Thoracic aorta (tissue), 2 donors: Measurements from ENCODE around the gene ZNF155. TPM values are rescaled to one million over a fixed set of nuclear protein-coding genes. Genes with fewer than 3 reads are reported as not detected.

Experiments used
- ATAC-seq: fragments of 150-250 bp; one replicate; pipeline ENCODE4 v1.8.0; 2017; ENCODE audit warnings: low read depth; ENCODE audit not compliant: insufficient number of reproducible peaks, low FRiP score
- DNase-seq: peaks from one replicate; pipeline ENCODE4 v3.0.0-alpha.2; 2020; ENCODE audit warnings: low spot score
- H3K27ac ChIP-seq, 2 donors: fragments of 200-600 bp; sonication (generic); 1 replicate in 1 of 2; 2 replicates in 1 of 2; pipeline ENCODE4 v1.5.1; 2016; ENCODE audit warnings: mild to moderate bottlenecking in 2 of 2, moderate library complexity in 2 of 2
- H3K27me3 ChIP-seq: fragments of 200-600 bp; sonication (generic); replicated peaks from 2 replicates; pipeline ENCODE4 v1.6.0; 2016; ENCODE audit warnings: mild to moderate bottlenecking; ENCODE audit not compliant: insufficient read depth
- H3K36me3 ChIP-seq: fragments of 200-600 bp; sonication (generic); one replicate; pipeline ENCODE4 v1.5.1; 2016
- H3K4me1 ChIP-seq, 2 donors: fragments of 200-600 bp; sonication (generic); 1 replicate in 1 of 2; 2 replicates in 1 of 2; pipeline versions ENCODE4 v1.5.1 to v1.6.0; 2016; ENCODE audit warnings: low read depth in 2 of 2, mild to moderate bottlenecking in 1 of 2; ENCODE audit not compliant: control insufficient read depth in 1 of 2
- H3K4me3 ChIP-seq: fragments of 200-600 bp; sonication (generic); 2 replicates; pipeline ENCODE4 v1.5.1; 2016; ENCODE audit warnings: mild to moderate bottlenecking
- H3K9me3 ChIP-seq: fragments of 200-600 bp; sonication (generic); 2 replicates; pipeline ENCODE4 v1.5.1; 2016
- total RNA-seq, 2 donors: library from RNA; depleted of rRNA; stranded (reverse); fragments of >200 nt; gene quantifications; one replicate each; pipeline versions ENCODE4 v1.1.0 to v1.2.3, GENCODE V29; 2016
- TF ChIP-seq, protein P1 (sequence below): fragments of 200-600 bp; sonication (generic); IDR thresholded peaks from one replicate; pipeline ENCODE4 v1.5.1; 2019; ENCODE audit warnings: antibody characterized with exemption

The ZNF155 gene
- total RNA-seq: 10 to 100 TPM in 1 of 2 donors, 1 to 10 TPM in 1; 2.0 to 15.2 TPM

DNA sequence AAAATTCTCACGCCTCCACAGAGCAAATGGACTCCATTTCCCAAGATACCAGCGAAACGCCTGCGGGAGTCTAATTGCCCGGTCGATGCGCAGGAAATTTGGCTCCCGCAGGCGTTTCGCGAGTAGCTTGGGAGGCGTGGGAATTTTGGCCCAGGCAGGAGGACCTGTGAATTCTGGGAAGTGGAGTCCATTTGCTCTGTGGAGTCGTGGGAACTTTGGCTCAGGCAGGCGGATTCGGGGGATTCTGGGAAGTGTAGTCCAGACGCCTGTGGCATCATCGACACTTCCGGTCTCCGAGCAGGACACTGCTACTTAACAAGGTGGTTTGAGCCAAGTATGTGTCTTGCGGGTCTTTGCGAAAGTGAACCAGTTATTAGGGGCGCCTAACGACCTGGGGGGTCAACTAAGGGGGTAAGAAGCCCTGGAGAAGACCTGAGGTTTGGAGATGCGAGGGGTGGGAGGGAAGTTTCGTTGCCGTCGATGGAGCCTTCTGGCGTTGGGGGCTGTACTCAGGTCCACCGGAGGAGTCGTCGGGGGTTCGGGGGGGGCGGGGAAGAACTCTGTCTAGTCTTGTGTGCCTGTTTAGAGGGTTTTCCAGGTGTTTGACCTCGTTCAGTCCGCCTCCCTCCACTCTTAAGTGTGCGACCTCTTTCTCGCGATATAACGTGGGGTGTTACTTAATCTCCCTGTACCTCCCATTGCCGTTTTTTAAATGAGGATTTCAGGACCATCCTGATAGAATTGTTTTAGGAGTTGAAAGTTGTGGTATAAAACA is at the start of gene ZNF155:
Gene ZNF155 (plus strand): TSS at position 277 of the 775 bp plus-strand sequence. CDS start 4,356 bp downstream, outside the sequence.
- H3K9me3 ChIP-seq: peaks cover 15% of the 10 kb centered on the region
- DNase-seq (peak; percentile 76), ATAC-seq (peak; percentile 78)
- peak within 1 kb of the TSS; percentile 87 for H3K4me3 ChIP-seq
- H3K4me1 ChIP-seq: peaks cover 0 to 5% of the 10 kb centered on the region in 2 donors
- peaks cover 9% of the 10 kb centered on the region for H3K36me3 ChIP-seq
- H3K27ac ChIP-seq: peak within 1 kb of the TSS; percentile 58 to 76
- TF ChIP-seq, protein P1, sequence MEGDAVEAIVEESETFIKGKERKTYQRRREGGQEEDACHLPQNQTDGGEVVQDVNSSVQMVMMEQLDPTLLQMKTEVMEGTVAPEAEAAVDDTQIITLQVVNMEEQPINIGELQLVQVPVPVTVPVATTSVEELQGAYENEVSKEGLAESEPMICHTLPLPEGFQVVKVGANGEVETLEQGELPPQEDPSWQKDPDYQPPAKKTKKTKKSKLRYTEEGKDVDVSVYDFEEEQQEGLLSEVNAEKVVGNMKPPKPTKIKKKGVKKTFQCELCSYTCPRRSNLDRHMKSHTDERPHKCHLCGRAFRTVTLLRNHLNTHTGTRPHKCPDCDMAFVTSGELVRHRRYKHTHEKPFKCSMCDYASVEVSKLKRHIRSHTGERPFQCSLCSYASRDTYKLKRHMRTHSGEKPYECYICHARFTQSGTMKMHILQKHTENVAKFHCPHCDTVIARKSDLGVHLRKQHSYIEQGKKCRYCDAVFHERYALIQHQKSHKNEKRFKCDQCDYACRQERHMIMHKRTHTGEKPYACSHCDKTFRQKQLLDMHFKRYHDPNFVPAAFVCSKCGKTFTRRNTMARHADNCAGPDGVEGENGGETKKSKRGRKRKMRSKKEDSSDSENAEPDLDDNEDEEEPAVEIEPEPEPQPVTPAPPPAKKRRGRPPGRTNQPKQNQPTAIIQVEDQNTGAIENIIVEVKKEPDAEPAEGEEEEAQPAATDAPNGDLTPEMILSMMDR: no peak
- no peaks in the 10 kb centered on the region for H3K27me3 ChIP-seq

DNA sequence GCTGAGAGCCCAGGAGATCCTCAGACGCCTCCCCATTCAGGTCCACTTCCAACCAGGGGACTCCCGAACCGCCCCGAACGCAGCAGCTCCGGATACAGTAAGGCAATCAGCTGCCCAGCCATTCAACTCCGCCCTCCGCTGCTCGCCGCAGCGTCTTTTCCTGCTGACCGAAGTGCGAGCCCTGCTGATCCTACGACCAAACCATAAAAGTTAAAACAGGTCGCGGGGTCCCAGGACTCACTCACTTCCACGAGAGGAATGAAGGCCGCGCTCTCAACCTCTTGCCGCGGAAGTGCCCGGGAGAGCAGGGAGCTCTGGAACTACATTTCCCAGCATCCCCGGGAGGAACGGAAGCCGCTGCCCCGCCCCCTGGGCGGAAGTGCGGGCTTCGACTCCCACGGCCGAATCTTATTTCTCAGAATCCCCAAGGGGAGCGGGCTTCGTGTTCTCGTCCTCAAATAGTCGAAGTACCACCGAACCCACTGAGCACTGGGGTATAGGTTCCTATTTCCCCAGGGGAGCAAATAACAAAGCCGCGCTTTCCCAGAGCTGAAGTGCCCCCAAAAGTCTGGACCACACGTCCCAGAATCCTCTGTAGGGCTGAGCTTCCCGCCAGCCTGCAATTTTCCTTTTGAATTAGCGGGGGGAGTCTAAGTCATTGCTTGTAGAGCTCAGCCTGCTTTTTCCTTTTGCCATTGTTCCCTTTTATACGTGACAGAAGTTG is 48.8 kb upstream of the ZNF155 start, which contains the start of gene ZNF45:
Gene ZNF45 (minus strand): TSS at position 298 of the 724 bp plus-strand sequence. CDS start 13,097 bp downstream, outside the sequence.
- TF ChIP-seq, protein P1: no peak
- peaks cover 19% of the 10 kb centered on the region for H3K36me3 ChIP-seq
- peak within 1 kb of the TSS; percentile 75 to 83 for H3K27ac ChIP-seq
- no peaks in the 10 kb centered on the region for H3K9me3 ChIP-seq
- peaks cover 14 to 16% of the 10 kb centered on the region in 2 donors for H3K4me1 ChIP-seq
- peak within 1 kb of the TSS; percentile 88 for H3K4me3 ChIP-seq
- H3K27me3 ChIP-seq: no peaks in the 10 kb centered on the region
- peak; percentile 78 for DNase-seq
- ATAC-seq: peak; percentile 95

- TF ChIP-seq, protein P1: no peak
- DNase-seq (no peak), ATAC-seq (no peak)
- H3K27me3 ChIP-seq: no peaks in the 10 kb centered on the region
- no peak overlapping the region for H3K4me3 ChIP-seq
- peaks cover 14 to 16% of the 10 kb centered on the region in 2 donors for H3K4me1 ChIP-seq
- peaks cover 10% of the 10 kb centered on the region for H3K36me3 ChIP-seq
- no peaks in the 10 kb centered on the region for H3K9me3 ChIP-seq
- no peak overlapping the region for H3K27ac ChIP-seq
These were observed 47.8 kb upstream of the ZNF155 start for GRCh38 chr19:43936188-43936587.

DNA sequence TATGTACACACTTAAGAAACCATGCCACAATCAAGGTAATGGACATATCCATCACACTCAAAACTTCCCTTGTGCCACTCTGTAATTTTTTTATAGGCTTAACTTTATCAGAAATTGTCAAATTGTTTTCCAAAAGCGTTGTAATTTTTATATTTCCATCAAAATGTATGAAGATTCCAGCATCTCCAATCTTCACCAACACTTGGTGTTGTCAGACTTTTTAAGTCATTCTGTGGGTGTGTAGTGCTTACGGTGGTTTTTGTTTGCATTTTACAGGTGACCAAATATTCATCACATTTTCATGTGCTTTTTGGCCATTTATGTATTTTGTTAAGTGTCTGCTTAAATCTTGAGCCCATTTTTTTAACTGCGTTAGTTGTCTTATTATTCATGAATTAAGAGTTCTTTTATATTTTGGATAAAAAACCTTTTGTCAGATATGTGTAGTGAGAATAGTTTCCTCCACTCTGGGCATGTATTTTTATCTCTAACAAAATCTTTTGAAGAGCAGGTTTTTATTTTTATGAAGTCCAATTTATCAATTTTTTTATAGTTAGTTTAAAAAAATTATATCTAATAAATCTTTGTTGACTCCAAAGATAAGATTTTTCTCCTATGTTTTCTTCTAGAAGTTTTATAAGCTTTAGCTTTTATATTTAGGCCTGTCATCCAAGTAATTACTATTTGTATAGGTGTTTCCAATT is 44.3 kb upstream of the ZNF155 start:
- Histone ChIP-seq H3K27ac (no peak overlapping the region), H3K4me1 (no peaks in the 10 kb centered on the region), H3K36me3 (no peaks in the 10 kb centered on the region), H3K27me3 (no peaks in the 10 kb centered on the region), H3K4me3 (no peak overlapping the region), H3K9me3 (no peaks in the 10 kb centered on the region)
- DNase-seq: no peak
- ATAC-seq: no peak
- TF ChIP-seq, protein P1: no peak
